Thyroid gland (tissue), 4 donors: ENCODE measurements around the gene TLE4.

Experiments used
- CTCF ChIP-seq, 6 experiments: fragments of 200-600 bp in 3 of 6; fragments of 450-650 bp in 3 of 6; sonication (generic) in 3 of 6; IDR thresholded peaks; one replicate each; pipeline ENCODE4 v1.5.1; 2016 to 2019; ENCODE audit warnings: antibody characterized with exemption in 6 of 6, mild to moderate bottlenecking in 2 of 6, inconsistent platforms in 1 of 6, moderate library complexity in 1 of 6
- POLR2A ChIP-seq, 2 donors: fragments of 450-650 bp; IDR thresholded peaks; one replicate each; pipeline ENCODE4 v1.6.1; 2017; ENCODE audit warnings: antibody characterized with exemption in 2 of 2, mild to moderate bottlenecking in 2 of 2, moderate library complexity in 1 of 2

GRCh38 chr9:79569814-79570447 is 1.8 kb upstream of the TLE4 start:
- TF ChIP-seq CTCF (IDR thresholded peaks at IDR 0.05) (no peak), POLR2A (IDR thresholded peaks at IDR 0.05) (no peak)
